HepG2 (cell line): ENCODE results near the gene NSF. TPM values are rescaled to one million over a fixed set of nuclear protein-coding genes. Genes with fewer than 3 reads are reported as not detected.
A peak's percentile ranks its signal among the peaks of the same experiment; 100 is the strongest.

Experiments
- AKAP8 ChIP-seq: sonication (generic); formaldehyde crosslinking; IDR thresholded peaks from 2 replicates; pipeline ENCODE4 v1.5.1; 2020; ENCODE audit warnings: mild to moderate bottlenecking, missing genetic modification reagents
- ARID2 ChIP-seq: sonication (generic); formaldehyde crosslinking; IDR thresholded peaks from 2 replicates; pipeline ENCODE4 v1.8.1; 2022; ENCODE audit warnings: mild to moderate bottlenecking, missing genetic modification reagents, borderline replicate concordance
- HCFC1 ChIP-seq: fragments of 150-350 bp; IDR thresholded peaks from 2 replicates; pipeline ENCODE4 v1.6.1; 2014; ENCODE audit warnings: low read depth, low read length
- HMG20B ChIP-seq: conservative IDR thresholded peaks from 2 replicates; pipeline ENCODE4 v1.6.1; 2016; ENCODE audit warnings: missing genetic modification reagents, missing compliant biosample characterization
- ISL2 ChIP-seq: sonication (generic); formaldehyde crosslinking; IDR thresholded peaks from 2 replicates; pipeline ENCODE4 v1.5.0; 2020; ENCODE audit warnings: missing genetic modification reagents
- NPAS2 ChIP-seq: sonication (generic); formaldehyde crosslinking; IDR thresholded peaks from 2 replicates; pipeline ENCODE4 v1.8.0; 2022; ENCODE audit warnings: mild to moderate bottlenecking, missing genetic modification reagents, borderline replicate concordance
- PITX1 ChIP-seq: sonication (generic); formaldehyde crosslinking; IDR thresholded peaks from 2 replicates; pipeline ENCODE4 v1.5.1; 2020; ENCODE audit warnings: mild to moderate bottlenecking, missing genetic modification reagents
- SALL2 ChIP-seq: sonication (generic); formaldehyde crosslinking; IDR thresholded peaks from 2 replicates; pipeline ENCODE4 v1.8.1; 2023; ENCODE audit warnings: mild to moderate bottlenecking, missing genetic modification reagents, inconsistent platforms
- ZBTB3 ChIP-seq: sonication (generic); formaldehyde crosslinking; IDR thresholded peaks from 2 replicates; pipeline ENCODE4 v1.4.0; 2020; ENCODE audit warnings: low read depth, mild to moderate bottlenecking, moderate library complexity, missing genetic modification reagents, borderline replicate concordance
- ZNF577 ChIP-seq: sonication (generic); formaldehyde crosslinking; IDR thresholded peaks from 2 replicates; pipeline ENCODE4 v1.4.0; 2020; ENCODE audit warnings: mild to moderate bottlenecking, low read depth, missing genetic modification reagents, borderline replicate concordance
- ZNF772 ChIP-seq: sonication (generic); formaldehyde crosslinking; IDR thresholded peaks from 2 replicates; pipeline ENCODE4 v1.5.0; 2020; ENCODE audit warnings: mild to moderate bottlenecking, missing genetic modification reagents
- polyA plus RNA-seq, 8 experiments: library from polyadenylated mRNA; depleted of rRNA in 3 of 8; stranded (reverse) in 7 of 8; unstranded in 1 of 8; fragments of >200 nt; fragmentation: Illumina TruSeq in 4 of 8; extraction: Trizol in 4 of 8; gene quantifications; 2 replicates each; pipeline versions ENCODE4 v1.2.1 to v1.2.3, GENCODE V29; 2011 to 2016; ENCODE audit warnings: low read depth in 4 of 8, missing spikeins in 1 of 8, mixed read lengths in 1 of 8; ENCODE audit not compliant: insufficient read depth in 1 of 8
- total RNA-seq, 5 experiments: library from RNA; depleted of rRNA; stranded (reverse); fragments of >200 nt; fragmentation: Illumina TruSeq; extraction: Trizol; gene quantifications; 2 replicates each; pipeline ENCODE4 v1.2.3, GENCODE V29; 2016; ENCODE audit warnings: low read depth in 1 of 5
- TF ChIP-seq, protein P1 (sequence below): sonication (generic); formaldehyde crosslinking; IDR thresholded peaks from 2 replicates; pipeline ENCODE4 v1.4.0; 2020; ENCODE audit warnings: missing genetic modification reagents, mild to moderate bottlenecking, borderline replicate concordance
- TF ChIP-seq, protein P2 (sequence below): sonication (generic); formaldehyde crosslinking; IDR thresholded peaks from 2 replicates; pipeline ENCODE4 v1.9.0; 2022; ENCODE audit warnings: low read depth, missing genetic modification reagents
- TF ChIP-seq, protein P3 (sequence below): fragments of 450-650 bp; IDR thresholded peaks from 2 replicates; pipeline ENCODE4 v1.6.1; 2016
- TF ChIP-seq, protein P4 (sequence below): sonication (generic); formaldehyde crosslinking; IDR thresholded peaks from 2 replicates; pipeline ENCODE4 v1.8.0; 2022; ENCODE audit warnings: low read depth, missing genetic modification reagents
- TF ChIP-seq, protein P5 (sequence below): sonication (generic); formaldehyde crosslinking; IDR thresholded peaks from 2 replicates; pipeline ENCODE4 v1.4.0; 2020; ENCODE audit warnings: missing genetic modification reagents

NSF gene
- total and polyA plus RNA-seq, 2 of the 13 experiments (the other 11 are each of a cell fraction or from before 2014, with no cell fraction given), result 21.9 to 37.8 TPM

DNA sequence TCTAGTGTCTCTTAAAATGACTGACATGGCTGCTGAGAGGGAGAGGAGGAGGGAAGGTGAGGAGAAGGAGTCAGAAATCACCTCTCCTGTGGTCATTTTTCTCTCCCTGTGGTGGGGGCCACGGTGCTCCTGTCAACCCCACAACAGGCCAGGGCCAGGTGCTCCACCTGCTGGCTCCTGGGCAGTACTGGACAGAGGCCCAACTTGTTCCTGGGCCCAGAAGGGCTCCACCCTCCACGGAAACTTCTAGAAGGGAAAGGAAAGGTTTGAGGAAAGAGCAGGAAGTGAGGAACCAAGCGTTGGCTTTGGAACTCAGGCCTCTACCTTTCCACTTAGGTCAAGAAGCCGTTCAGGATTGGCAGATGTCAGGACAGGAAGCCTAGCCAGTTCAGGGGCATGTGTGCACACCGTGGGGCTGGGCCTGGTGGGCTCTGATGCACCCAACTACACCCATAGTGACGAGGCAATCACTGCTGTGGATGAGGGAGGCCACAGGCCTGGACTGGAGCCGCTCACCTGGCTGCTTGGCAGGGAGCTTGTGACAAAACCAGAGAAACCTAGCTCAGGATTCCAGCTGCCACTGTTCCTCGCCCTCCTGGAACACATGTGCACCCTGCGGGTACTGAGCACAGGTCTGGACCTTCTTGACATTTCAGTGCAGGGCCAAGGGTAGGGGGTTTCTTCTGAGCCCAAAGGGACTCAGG is 191.9 kb downstream of the NSF start (continued):
- TF ChIP-seq, protein P1, sequence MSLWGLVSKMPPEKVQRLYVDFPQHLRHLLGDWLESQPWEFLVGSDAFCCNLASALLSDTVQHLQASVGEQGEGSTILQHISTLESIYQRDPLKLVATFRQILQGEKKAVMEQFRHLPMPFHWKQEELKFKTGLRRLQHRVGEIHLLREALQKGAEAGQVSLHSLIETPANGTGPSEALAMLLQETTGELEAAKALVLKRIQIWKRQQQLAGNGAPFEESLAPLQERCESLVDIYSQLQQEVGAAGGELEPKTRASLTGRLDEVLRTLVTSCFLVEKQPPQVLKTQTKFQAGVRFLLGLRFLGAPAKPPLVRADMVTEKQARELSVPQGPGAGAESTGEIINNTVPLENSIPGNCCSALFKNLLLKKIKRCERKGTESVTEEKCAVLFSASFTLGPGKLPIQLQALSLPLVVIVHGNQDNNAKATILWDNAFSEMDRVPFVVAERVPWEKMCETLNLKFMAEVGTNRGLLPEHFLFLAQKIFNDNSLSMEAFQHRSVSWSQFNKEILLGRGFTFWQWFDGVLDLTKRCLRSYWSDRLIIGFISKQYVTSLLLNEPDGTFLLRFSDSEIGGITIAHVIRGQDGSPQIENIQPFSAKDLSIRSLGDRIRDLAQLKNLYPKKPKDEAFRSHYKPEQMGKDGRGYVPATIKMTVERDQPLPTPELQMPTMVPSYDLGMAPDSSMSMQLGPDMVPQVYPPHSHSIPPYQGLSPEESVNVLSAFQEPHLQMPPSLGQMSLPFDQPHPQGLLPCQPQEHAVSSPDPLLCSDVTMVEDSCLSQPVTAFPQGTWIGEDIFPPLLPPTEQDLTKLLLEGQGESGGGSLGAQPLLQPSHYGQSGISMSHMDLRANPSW (CRISPR knock-in tag), result peak; percentile 19; the same call in 1 of the 2 replicates
- TF ChIP-seq, protein P2, sequence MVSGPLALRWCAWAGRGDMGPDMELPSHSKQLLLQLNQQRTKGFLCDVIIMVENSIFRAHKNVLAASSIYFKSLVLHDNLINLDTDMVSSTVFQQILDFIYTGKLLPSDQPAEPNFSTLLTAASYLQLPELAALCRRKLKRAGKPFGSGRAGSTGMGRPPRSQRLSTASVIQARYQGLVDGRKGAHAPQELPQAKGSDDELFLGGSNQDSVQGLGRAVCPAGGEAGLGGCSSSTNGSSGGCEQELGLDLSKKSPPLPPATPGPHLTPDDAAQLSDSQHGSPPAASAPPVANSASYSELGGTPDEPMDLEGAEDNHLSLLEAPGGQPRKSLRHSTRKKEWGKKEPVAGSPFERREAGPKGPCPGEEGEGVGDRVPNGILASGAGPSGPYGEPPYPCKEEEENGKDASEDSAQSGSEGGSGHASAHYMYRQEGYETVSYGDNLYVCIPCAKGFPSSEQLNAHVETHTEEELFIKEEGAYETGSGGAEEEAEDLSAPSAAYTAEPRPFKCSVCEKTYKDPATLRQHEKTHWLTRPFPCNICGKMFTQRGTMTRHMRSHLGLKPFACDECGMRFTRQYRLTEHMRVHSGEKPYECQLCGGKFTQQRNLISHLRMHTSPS (CRISPR knock-in tag), result no peak
- no peak for TF ChIP-seq ISL2 (CRISPR knock-in tag)
- TF ChIP-seq, protein P3, sequence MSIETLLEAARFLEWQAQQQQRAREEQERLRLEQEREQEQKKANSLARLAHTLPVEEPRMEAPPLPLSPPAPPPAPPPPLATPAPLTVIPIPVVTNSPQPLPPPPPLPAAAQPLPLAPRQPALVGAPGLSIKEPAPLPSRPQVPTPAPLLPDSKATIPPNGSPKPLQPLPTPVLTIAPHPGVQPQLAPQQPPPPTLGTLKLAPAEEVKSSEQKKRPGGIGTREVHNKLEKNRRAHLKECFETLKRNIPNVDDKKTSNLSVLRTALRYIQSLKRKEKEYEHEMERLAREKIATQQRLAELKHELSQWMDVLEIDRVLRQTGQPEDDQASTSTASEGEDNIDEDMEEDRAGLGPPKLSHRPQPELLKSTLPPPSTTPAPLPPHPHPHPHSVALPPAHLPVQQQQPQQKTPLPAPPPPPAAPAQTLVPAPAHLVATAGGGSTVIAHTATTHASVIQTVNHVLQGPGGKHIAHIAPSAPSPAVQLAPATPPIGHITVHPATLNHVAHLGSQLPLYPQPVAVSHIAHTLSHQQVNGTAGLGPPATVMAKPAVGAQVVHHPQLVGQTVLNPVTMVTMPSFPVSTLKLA, result no peak
- TF ChIP-seq HCFC1, result no peak
- 0 out of 2 replicates have a peak, but pooled peaks have one; percentile 52 for TF ChIP-seq ZNF772
- TF ChIP-seq ZBTB3 (CRISPR knock-in tag), result no peak
- TF ChIP-seq, protein P4, sequence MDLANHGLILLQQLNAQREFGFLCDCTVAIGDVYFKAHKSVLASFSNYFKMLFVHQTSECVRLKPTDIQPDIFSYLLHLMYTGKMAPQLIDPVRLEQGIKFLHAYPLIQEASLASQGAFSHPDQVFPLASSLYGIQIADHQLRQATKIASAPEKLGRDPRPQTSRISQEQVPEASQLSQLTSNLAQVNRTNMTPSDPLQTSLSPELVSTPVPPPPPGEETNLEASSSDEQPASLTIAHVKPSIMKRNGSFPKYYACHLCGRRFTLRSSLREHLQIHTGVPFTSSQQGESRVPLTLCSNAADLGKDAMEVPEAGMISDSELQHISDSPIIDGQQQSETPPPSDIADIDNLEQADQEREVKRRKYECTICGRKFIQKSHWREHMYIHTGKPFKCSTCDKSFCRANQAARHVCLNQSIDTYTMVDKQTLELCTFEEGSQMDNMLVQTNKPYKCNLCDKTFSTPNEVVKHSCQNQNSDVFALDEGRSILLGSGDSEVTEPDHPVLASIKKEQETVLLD (CRISPR knock-in tag), result no peak
- TF ChIP-seq ARID2 (CRISPR knock-in tag), result no peak
- TF ChIP-seq ZNF577, result no peak
- no peak for TF ChIP-seq NPAS2 (CRISPR knock-in tag)
- peak; percentile 60; the same call in 1 of the 2 replicates for TF ChIP-seq HMG20B (CRISPR knock-in tag)
- no peak for TF ChIP-seq SALL2 (CRISPR knock-in tag)
- TF ChIP-seq AKAP8 (CRISPR knock-in tag), result no peak
- no peak for TF ChIP-seq PITX1 (CRISPR knock-in tag)
- TF ChIP-seq, protein P5, sequence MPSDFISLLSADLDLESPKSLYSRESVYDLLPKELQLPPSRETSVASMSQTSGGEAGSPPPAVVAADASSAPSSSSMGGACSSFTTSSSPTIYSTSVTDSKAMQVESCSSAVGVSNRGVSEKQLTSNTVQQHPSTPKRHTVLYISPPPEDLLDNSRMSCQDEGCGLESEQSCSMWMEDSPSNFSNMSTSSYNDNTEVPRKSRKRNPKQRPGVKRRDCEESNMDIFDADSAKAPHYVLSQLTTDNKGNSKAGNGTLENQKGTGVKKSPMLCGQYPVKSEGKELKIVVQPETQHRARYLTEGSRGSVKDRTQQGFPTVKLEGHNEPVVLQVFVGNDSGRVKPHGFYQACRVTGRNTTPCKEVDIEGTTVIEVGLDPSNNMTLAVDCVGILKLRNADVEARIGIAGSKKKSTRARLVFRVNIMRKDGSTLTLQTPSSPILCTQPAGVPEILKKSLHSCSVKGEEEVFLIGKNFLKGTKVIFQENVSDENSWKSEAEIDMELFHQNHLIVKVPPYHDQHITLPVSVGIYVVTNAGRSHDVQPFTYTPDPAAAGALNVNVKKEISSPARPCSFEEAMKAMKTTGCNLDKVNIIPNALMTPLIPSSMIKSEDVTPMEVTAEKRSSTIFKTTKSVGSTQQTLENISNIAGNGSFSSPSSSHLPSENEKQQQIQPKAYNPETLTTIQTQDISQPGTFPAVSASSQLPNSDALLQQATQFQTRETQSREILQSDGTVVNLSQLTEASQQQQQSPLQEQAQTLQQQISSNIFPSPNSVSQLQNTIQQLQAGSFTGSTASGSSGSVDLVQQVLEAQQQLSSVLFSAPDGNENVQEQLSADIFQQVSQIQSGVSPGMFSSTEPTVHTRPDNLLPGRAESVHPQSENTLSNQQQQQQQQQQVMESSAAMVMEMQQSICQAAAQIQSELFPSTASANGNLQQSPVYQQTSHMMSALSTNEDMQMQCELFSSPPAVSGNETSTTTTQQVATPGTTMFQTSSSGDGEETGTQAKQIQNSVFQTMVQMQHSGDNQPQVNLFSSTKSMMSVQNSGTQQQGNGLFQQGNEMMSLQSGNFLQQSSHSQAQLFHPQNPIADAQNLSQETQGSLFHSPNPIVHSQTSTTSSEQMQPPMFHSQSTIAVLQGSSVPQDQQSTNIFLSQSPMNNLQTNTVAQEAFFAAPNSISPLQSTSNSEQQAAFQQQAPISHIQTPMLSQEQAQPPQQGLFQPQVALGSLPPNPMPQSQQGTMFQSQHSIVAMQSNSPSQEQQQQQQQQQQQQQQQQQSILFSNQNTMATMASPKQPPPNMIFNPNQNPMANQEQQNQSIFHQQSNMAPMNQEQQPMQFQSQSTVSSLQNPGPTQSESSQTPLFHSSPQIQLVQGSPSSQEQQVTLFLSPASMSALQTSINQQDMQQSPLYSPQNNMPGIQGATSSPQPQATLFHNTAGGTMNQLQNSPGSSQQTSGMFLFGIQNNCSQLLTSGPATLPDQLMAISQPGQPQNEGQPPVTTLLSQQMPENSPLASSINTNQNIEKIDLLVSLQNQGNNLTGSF, result no peak
